Erythroblast (primary cell): ENCODE results near the gene TKT.

Source experiments
- DNase-seq, 2 experiments: peaks; one replicate each; lab custom pipeline; 2025; lab: John Stamatoyannopoulos, UW
- GATA1 ChIP-seq: IDR thresholded peaks from 2 replicates; pipeline ENCODE4 v1.6.1; 2011; ENCODE audit warnings: low read depth, mild to moderate bottlenecking, control low read depth, low read length, moderate library complexity
- POLR2A ChIP-seq: IDR thresholded peaks from 2 replicates; pipeline ENCODE4 v1.6.1; 2011; ENCODE audit warnings: mild to moderate bottlenecking, low read length

Gene TKT

GRCh38 chr3:53198256-53198977, 57.4 kb downstream of the TKT start:
- no peak for DNase-seq
- no peak for TF ChIP-seq GATA1
- no peak for TF ChIP-seq POLR2A

- peak; percentile 57 to 60 for DNase-seq
- TF ChIP-seq GATA1 (no peak), POLR2A (no peak)
These were observed 59.0 kb downstream of the TKT start for GRCh38 chr3:53196575-53197407.

- peak; percentile 59 to 75 for DNase-seq
- no peak for TF ChIP-seq POLR2A
These were observed 59.9 kb downstream of the TKT start for GRCh38 chr3:53195602-53196574.

GRCh38 chr3:53195066-53195450, 60.8 kb downstream of the TKT start:
- TF ChIP-seq POLR2A, result no peak
- TF ChIP-seq GATA1, result no peak
- DNase-seq, result no peak

- DNase-seq, result no peak
- TF ChIP-seq GATA1, result no peak
- TF ChIP-seq POLR2A, result no peak
These were observed 61.4 kb downstream of the TKT start for GRCh38 chr3:53194210-53195065.

GRCh38 chr3:53193466-53194209, 62.2 kb downstream of the TKT start:
- no peak for TF ChIP-seq POLR2A
- no peak for TF ChIP-seq GATA1
- no peak for DNase-seq

GRCh38 chr3:53192608-53193007, 63.2 kb downstream of the TKT start:
- TF ChIP-seq POLR2A, result no peak
- no peak for TF ChIP-seq GATA1
- no peak for DNase-seq

- DNase-seq, result no peak
- no peak for TF ChIP-seq GATA1
These were observed 63.9 kb downstream of the TKT start for GRCh38 chr3:53191836-53192480.

GRCh38 chr3:53190659-53191058, 65.2 kb downstream of the TKT start:
- DNase-seq, result no peak
- TF ChIP-seq GATA1 (no peak), POLR2A (no peak)

- DNase-seq, result no peak
- no peak for TF ChIP-seq POLR2A
These were observed 66.5 kb downstream of the TKT start for GRCh38 chr3:53189276-53189675.

- TF ChIP-seq GATA1, result no peak
- TF ChIP-seq POLR2A, result no peak
- no peak for DNase-seq
These were observed 67.1 kb downstream of the TKT start for GRCh38 chr3:53188720-53189119.
